ENCODE results near the gene HIPK3. TPM values are rescaled to one million over a fixed set of nuclear protein-coding genes. Genes with fewer than 3 reads are reported as not detected.
"Not testable (repeated sequence)": the region's sequence is repeated elsewhere in the genome, so short reads cannot be mapped to it uniquely, and the experiment has no call there.

HIPK3 gene
- total RNA-seq, 1 donor from 2014 or later = 63.9 TPM

DNA sequence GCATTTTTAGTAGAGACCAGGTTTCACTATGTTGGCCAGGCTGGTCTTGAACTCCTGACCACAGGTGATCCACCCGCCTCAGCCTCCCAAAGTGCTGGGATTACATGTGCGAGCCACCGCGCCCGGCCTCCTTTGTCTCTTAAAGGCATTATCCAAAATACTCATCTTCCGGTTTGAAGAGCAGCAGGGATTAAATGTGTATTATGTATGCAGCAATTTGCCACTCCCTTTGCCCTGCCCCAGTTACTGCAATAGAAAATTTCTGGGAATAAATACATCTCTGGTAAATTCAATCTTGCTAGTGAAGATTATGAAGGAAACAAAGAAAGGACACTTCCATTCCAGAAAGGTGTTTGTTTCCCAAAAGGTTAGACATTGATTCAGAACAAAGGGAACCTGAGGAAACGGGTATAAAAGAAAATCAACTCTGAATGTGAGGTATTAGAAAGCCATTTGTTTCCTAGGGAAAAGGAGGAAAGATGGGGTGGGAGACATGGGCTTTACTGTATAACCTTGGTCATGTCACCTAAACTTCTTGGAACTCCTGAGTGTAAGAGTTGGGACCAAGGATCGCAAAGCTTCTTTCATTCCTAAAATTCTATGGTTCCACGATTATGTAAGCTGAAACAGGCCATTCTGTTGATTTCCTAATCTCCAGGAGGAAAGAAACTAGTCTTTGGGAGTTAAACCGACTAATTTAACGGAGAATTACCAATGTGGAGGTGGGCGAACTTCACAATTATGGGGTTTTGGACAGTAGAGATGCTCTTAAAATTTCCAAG is 959 bp upstream of the HIPK3 start:
- H3K4me1 Mint-ChIP-seq (ENCODE audit: unreplicated experiment) = peaks cover 12% of the 10 kb centered on the region
- H3K4me3 Mint-ChIP-seq = peak overlapping the region; percentile 95
- no peaks in the 10 kb centered on the region for H3K27me3 Mint-ChIP-seq
- no peak for DNase-seq (ENCODE audit: extremely low spot score, unreplicated experiment)
- no peaks in the 10 kb centered on the region for H3K36me3 Mint-ChIP-seq
- peak overlapping the region; percentile 96 for H3K27ac Mint-ChIP-seq
- TF ChIP-seq, protein P1, sequence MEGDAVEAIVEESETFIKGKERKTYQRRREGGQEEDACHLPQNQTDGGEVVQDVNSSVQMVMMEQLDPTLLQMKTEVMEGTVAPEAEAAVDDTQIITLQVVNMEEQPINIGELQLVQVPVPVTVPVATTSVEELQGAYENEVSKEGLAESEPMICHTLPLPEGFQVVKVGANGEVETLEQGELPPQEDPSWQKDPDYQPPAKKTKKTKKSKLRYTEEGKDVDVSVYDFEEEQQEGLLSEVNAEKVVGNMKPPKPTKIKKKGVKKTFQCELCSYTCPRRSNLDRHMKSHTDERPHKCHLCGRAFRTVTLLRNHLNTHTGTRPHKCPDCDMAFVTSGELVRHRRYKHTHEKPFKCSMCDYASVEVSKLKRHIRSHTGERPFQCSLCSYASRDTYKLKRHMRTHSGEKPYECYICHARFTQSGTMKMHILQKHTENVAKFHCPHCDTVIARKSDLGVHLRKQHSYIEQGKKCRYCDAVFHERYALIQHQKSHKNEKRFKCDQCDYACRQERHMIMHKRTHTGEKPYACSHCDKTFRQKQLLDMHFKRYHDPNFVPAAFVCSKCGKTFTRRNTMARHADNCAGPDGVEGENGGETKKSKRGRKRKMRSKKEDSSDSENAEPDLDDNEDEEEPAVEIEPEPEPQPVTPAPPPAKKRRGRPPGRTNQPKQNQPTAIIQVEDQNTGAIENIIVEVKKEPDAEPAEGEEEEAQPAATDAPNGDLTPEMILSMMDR (conservative IDR thresholded peaks at IDR 0.05) = no peak
- no peaks in the 10 kb centered on the region for H3K9me3 Mint-ChIP-seq

DNA sequence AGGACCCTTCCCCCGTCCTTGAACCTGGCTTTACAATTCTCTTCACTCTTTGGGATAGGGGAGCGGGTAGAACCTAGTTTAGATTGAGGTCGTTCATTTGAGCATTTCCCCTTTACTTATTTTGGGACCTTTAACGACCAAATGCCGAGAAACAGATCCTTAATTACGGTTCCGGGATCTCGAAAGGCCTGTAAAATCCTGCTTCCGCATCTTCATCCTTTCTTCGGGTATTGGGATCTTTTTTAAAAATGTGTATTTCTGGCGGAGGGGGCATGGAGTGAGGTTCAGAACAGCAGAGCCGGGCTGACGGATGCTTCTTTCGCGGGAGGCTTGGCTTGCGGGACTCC is 395 bp upstream of the HIPK3 start:
- Mint-ChIP-seq H3K27ac (peak overlapping the region; percentile 96), H3K36me3 (no peaks in the 10 kb centered on the region), H3K9me3 (no peaks in the 10 kb centered on the region), H3K4me3 (peak overlapping the region; percentile 95), H3K27me3 (no peaks in the 10 kb centered on the region), H3K4me1 (ENCODE audit: unreplicated experiment) (peaks cover 12% of the 10 kb centered on the region)
- DNase-seq (ENCODE audit: extremely low spot score, unreplicated experiment) = no peak
- TF ChIP-seq, protein P1 (conservative IDR thresholded peaks at IDR 0.05) = no peak

DNA sequence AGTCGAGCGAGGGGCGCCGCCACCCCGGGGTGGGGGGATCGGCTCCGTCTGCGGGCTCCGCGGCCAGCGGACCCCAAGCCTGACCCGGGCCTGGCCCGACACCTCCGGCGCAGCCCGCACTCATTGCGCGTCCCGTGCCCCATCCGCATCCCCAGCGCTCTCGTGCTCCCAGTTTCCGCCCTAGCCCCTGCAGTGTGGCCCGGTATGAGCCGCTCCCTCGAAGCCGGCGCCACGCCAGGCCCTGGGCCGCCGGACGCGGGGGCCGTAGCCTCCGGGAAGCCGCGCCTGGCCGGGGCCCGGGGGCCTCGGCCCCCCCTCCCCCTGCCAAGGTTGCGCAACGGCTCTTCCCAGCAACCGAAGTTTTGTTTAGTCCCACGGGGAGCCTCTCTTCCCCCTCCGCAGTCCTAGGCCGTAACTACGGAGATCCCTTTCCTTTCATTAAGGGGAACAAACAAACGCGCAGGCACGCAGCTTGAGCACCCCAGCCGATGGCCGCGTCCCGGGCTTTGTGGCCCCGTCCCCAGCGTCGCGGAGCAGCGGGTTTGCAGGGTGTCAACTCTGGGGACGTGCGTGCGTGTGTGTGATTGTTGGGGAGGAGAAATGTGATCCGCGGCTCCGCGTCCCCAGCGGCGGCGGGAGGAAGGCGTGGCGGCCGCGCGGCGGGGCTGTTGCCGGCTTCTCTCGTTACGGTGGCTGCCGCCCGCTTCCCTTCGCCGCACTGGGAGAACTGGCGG is 883 bp downstream of the HIPK3 start:
- peak; percentile 84 for DNase-seq (ENCODE audit: extremely low spot score, unreplicated experiment)
- Mint-ChIP-seq H3K36me3 (no peaks in the 10 kb centered on the region), H3K4me1 (ENCODE audit: unreplicated experiment) (peaks cover 21% of the 10 kb centered on the region), H3K27me3 (no peaks in the 10 kb centered on the region), H3K9me3 (no peaks in the 10 kb centered on the region), H3K27ac (peak overlapping the region; percentile 95), H3K4me3 (peak overlapping the region; percentile 95)
- TF ChIP-seq, protein P1 (conservative IDR thresholded peaks at IDR 0.05) = peak; percentile 63

DNA sequence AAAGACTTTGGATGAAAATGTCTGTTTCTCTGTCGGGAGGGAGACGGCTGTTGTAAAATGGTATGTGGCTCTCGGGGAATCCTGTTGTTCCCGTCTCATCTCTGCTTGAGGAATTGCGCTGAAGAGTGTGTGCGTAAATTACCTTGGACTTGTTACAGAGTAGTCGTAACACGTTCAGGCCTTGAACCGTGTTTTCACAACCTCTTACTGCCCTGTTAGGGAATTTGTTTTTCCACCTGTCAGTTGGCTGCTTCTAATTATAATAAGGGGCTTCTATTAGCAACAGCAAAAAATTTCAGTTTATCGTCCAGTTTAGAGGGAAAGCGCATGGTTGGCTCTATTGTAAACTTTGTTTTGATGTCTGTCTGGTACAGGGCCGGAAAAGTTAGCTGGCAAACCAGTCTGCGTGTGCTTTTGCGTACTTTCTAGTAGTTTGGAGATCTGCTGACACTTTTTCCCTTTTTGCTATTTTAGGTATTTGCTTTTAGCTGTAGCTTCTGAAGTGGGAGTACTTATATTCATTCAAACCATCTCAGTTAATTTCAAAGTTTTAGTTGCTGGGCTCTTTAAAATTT is 1.5 kb downstream of the HIPK3 start:
- Mint-ChIP-seq H3K9me3 (no peaks in the 10 kb centered on the region), H3K36me3 (no peaks in the 10 kb centered on the region), H3K4me1 (ENCODE audit: unreplicated experiment) (peaks cover 26% of the 10 kb centered on the region), H3K27me3 (no peaks in the 10 kb centered on the region), H3K4me3 (peak overlapping the region; percentile 95), H3K27ac (peak overlapping the region; percentile 95)
- TF ChIP-seq, protein P1 (conservative IDR thresholded peaks at IDR 0.05) = peak; percentile 19
- no peak for DNase-seq (ENCODE audit: extremely low spot score, unreplicated experiment)

DNA sequence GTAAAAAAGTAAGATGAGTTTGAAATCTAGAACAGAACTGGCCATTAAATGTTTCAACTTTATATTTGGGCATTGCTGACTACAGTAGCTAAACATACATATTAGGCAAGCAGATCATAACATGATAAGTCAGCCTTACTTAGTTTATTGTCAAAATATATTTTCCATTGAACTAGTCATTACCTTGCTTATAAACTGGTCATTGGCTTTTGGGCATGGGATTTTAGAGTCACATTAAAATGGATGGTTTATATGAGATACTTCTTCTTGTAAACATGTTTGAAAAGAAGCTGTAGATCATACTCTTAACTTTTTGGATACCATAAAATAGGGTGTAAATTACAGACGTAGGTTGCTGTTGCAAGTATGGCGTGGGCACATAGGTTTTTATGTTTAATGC is 2.7 kb downstream of the HIPK3 start:
- H3K36me3 Mint-ChIP-seq = no peaks in the 10 kb centered on the region
- H3K4me1 Mint-ChIP-seq (ENCODE audit: unreplicated experiment) = peaks cover 31% of the 10 kb centered on the region
- TF ChIP-seq, protein P1 (conservative IDR thresholded peaks at IDR 0.05) = no peak
- no peak for DNase-seq (ENCODE audit: extremely low spot score, unreplicated experiment)
- no peaks in the 10 kb centered on the region for H3K9me3 Mint-ChIP-seq
- H3K27ac Mint-ChIP-seq = peak overlapping the region; percentile 83
- H3K4me3 Mint-ChIP-seq = peak overlapping the region; percentile 95
- no peaks in the 10 kb centered on the region for H3K27me3 Mint-ChIP-seq

DNA sequence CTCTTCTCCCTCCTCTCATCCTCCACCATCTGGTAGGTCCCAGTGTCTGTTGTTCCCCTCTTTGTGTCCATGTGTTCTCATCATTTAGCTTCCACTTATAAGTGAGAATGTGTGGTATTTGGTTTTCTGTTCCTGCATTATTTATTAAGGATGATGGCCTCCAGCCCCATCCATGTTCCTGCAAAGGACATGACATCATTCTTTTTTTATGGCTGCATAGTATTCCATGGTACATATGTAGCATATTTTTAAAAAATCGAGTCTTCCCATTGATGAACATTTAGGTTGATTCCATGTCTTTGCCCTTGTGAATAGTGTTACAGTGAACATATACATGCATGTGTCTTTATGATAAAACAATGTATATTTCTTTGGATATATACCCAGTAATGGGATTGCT is 4.2 kb downstream of the HIPK3 start:
- H3K9me3 Mint-ChIP-seq; H3K36me3 Mint-ChIP-seq; DNase-seq (ENCODE audit: extremely low spot score, unreplicated experiment); H3K27me3 Mint-ChIP-seq: not testable (repeated sequence)
- peak overlapping the region; percentile 76 for H3K4me3 Mint-ChIP-seq
- peaks cover 27% of the 10 kb centered on the region for H3K4me1 Mint-ChIP-seq (ENCODE audit: unreplicated experiment)
- peak overlapping the region; percentile 39 for H3K27ac Mint-ChIP-seq

Data from type B pancreatic cell (in vitro differentiated cells).